CD4-positive, alpha-beta T cell treated with Interleukin-17A for 1 hour (primary cell): ENCODE measurements around the gene FRAS1.

Experiments used
- DNase-seq: peaks from one replicate; pipeline ENCODE4 v3.0.0-alpha.2; 2020

Gene FRAS1

DNA sequence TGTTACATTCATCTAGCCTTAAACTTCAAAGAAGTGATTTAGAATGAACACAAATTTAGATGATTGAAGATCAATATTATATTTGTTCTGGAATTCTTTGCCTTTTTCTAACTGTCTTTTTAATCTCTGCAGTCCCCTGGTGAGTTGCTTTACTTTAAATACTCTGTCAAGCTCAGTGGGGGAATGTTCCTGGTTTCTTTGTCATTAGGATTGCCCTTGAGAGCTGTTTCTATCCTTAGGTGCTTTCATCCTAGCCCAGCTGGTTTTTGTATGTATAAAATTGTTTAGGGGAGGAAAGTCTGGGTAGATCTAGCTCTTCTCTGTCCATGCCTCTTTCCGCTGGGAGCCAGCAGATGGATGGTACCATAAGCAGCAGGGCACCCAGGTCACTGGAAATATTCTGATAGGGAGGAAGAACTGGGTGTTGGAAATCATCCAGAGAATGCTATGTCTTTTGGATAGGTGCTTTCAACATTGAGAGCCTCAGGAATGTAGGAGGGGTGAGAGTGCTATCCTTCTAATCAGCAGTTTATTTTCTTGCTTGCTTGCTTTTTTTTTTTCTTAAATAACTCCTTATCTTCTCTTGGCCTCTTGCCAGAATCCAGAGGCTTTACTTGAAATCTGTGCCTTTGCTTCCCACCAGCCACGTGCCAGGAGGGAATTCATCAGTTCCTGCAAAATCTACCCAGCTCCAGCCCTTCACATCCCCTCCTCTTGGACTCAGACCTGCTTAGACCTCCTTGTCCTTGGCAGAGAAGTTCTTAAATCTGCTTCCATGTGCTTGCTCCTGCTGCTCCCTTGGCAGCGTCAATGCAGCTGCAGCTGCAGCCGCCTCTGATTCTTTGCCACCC lies 279.2 kb downstream of the FRAS1 start:
- DNase-seq: no peak

DNA sequence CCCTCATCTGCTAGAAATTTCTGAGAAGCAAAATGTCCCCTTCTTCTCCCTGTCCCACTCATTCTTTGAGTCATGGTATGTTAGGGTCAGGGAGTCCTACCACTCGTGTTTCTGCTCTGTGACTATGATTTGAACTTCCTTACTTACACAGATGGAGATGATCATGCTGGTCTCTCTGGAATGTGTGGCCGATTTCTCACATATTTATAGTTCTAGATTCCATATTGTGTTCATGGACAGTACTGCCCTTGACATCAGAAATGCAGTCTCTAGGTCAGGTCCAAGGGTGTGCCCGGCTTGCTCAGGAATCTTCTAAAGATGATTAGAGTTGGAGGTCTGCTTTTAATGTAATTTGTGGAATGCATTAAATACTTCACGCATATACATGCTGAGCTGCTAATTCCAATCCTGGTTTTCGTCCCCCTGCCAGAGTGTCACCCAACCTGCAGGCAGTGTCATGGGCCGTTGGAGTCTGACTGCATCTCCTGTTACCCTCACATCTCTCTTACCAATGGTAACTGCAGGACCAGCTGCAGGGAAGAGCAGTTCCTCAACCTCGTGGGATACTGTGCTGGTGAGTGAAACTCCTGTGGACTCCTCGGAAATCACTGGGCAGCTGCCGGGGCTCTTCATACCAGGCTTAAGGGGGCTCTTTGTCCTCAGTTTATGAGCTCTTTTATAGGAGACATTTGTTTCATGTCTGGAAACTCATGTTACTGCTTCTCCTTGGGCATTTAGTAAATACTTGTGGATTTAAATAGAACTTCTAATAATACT lies 280.3 kb downstream of the FRAS1 start:
- DNase-seq: no peak

DNA sequence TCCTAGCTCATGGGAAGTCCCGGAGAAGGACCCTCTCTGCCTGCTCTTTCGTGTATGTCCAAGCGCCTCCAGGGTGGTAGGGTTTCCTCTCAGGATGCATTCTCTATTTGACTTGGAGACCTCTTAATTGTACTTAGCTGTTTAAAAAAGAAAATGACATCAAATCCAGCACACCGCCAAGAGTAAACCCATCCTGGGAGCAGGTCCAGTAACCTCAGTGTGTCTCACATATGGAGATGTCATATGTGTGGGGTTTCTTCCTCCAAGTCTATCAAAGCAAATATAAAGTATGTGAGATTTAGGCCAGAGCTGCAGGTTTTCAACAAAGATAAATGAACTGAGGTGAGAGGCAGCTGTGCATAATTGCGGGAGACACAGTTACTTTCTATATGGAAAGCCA lies 285.0 kb downstream of the FRAS1 start:
- DNase-seq: no peak

DNA sequence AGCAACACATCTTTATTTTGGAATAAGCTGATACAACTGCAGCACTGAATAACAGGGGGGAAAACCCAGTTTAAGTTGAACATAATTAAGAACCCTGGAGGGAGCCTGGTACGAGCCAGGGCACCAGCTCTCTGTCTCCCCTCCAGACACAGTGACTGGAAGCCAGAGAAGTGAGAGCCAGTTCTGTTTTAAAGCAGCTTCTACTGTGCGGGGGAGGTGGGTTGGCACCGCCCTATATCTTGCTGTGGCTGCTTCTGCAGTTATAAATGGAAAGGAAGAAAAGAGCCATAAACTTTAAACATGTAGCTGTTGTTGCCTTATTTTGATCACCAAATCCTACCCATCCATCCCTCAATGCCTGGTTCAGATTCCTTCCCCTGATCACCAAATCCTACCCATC lies 286.6 kb downstream of the FRAS1 start:
- no peak for DNase-seq

DNA sequence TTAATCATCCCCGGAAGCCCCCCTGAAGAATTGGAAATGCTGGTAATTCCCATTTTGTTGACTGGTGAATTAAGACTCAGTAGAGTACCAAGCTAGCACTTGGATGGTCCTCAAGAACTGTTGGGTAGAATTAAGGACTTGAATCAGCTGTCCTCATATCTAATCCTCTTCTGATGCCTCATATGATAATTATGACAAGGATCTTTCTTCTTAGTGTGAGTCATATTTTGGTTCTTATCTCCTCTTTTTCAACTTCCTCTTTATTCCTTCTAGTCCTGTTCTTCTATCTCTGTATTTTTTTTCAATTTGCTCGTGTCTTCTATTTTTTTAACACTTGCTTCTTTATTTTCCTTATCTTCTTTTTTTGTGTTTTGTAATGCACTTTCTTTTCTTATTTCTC lies 288.1 kb downstream of the FRAS1 start:
- no peak for DNase-seq

DNA sequence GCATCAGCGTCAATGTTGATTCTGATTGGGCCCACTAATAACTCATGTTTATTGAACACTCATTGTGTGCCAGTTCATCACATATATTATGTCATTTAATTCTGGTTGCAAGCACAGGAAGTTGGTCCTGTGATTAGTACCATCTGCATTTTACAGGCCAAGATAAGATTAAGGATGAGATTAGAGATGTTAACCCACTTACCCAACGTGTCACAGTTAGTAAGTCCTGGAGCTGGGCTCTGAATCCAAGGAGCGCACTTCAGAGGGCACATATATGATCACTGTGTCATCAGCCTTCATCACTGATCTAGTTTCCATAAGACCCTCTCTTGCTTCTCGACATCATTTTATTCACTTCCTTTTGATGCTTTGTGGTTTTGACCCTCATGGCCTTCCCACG lies 289.1 kb downstream of the FRAS1 start:
- no peak for DNase-seq

DNA sequence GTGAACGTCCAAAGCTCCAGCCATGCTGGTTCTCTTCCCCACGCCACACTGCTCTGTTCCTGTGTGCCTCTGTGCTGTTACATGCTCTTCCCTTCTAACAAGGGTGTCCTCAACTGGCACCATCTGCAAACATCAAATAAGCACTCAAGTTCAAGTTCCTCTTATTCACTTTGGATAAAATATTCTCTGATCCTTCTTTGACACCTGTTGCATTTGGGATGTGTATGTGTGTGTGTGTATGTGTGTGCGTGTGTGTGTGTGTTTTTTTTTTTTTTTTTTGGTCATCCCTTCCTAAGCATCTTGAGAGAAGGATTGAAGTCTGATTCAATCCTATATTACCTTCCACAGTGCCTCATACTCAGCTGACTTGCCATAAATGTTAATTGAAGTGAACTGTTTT lies 290.4 kb downstream of the FRAS1 start:
- no peak for DNase-seq

DNA sequence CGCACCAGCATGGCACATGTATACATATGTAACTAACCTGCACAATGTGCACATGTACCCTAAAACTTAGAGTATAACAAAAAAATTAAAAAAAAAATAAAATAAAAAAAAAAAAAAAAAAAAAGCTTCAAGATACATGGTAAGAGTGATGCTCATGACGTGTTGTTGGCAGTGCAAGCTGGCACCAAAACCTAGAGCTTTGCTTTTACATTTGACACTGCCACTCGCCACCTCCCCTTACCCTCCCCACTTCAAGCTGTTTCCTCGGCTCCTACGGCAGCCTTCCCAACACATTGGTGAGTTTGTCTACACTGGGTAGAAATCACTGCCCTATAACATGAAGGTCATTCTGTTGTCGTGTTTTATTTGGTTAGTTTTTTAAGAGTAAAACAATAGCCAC lies 296.8 kb downstream of the FRAS1 start:
- DNase-seq: no peak

DNA sequence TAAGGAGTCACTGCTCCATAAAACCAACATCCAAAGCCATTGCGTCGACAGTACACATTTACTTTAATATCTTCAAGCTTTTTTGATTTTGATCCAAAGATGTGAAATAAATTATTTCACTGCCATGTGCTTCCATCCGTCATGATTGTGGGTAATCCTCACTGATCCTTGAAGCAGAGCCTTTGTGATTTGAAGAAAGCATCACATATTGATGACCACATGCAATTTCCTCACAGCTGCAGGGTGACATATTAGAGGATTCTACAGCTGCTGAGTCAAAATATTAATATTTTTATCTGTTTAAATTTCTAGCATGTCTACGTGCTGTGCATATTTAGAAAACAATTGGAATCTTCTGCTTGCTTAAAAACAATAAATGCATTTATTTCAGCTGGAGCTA lies 297.7 kb downstream of the FRAS1 start:
- DNase-seq: no peak

DNA sequence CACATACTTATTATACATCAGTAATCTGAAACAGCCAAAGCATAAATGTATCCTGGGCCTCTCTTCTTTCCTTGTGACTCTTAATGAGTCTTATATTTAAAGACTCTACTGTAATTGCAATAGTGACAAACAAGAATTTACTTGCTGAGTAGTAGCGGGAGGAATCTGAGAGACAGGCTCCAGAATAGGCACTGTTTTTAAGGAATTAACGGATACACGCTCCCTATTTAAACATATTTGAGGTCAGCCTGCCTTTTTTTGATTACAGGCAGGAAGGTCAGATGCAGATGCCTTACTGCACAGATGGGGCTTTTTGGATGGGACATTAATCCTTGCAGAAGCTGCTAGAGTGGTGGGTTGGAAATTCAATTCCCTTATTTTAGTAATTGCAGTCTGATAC lies 298.2 kb downstream of the FRAS1 start:
- DNase-seq: no peak

DNA sequence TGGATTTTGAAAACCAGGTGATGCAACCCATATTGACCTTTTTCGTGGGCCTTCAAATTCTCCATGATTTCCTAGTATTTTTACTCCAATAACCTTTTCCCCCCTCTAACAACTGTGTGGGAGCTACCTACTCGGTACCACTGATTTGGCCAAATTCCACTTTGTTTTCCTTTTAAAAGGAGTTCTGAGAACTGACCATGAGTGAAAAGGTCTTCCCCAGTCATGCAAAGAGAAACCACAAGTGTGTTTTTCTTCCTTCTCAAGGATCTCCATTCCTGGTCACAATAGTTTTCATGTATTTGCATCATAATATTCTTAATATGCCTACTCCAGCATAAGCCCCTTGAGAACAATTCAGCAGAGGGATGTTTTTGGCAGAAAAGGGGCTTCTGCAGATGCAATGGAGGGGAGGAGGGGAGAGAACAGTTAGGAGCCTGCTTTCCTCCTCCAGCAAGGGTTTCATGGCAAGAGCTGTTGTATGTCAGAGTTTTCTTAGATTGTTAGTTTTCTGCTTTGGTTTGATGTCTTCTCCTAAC lies 299.2 kb downstream of the FRAS1 start:
- no peak for DNase-seq

DNA sequence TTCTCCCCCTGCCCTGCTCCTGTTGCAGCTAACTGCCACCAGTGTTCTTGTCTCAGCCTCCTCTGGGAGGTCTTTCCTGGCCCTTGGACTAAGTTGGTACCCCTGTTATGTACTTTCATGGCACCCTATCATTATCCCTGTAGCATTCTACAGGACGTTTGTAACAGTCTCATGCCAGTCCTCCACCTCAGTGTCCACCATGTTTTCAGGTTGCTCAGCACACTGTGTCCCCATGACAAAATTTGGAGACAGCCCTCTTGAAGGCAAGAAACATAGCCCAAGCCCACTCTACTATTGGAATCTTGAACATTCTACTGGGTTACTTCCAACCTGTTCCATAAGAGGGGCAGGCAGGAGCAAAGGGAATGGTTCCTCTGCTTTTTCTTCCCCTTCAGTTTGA lies 300.0 kb downstream of the FRAS1 start:
- DNase-seq: no peak

DNA sequence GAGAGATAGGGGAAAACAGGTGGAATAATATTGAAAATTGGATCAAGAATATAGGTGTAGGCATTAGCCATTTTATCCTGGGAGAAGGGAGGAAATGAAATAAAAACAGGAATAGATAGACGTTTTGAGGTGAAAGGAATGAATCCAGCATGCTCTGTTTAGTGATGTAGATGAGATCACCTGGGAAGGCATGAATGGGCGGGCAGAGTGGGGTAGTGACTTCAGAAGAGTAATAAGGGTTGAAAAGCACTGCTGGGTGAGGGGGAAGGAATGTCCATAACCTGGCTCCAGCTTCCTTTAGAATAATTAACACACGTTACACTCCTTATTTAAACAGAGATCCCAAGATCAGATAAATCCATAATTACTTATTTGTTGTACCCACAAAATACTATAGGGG lies 303.3 kb downstream of the FRAS1 start:
- no peak for DNase-seq

DNA sequence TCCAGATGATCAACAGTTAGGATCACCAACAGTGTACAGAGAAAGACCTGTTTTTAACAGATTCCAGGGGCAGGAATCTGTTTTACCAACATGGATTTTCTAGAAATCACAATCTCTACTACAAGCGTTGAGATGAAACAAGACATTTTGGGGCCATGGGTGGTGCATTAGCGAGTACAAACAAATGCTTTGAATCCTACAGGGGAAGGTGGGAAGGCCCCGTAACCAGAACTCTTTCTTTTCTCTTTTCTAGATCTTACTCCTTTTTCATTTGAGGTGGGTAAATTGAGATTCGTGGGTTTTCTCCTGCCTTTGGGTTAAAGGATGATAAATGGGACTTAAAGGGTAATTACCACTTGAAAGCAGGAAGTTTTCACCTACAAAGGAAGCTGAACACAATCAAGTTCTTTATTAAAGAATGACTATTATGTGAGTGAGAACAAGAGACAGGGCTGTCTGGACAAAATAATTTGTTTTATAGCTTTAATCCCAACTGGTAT lies 304.5 kb downstream of the FRAS1 start:
- DNase-seq: no peak

DNA sequence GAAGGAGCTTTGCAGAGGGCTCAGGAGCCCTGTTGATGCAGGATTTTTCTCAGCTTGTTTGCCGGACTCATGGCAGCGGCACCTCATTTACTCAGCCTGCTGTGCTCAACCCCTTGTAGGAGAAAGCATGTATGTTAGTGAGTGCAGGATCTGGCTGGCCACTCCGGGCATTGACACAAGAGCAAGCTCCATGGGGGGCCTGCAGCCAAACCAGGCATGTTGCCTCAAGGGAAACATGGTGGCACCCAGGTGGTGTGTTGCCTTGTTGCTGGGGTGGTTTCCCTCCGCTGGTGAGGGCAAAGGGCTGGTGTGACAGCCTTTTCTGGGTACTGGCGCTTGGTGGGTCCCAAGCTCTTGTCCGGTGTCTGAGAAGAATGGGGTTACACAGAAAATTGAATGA lies 305.2 kb downstream of the FRAS1 start:
- DNase-seq: no peak

DNA sequence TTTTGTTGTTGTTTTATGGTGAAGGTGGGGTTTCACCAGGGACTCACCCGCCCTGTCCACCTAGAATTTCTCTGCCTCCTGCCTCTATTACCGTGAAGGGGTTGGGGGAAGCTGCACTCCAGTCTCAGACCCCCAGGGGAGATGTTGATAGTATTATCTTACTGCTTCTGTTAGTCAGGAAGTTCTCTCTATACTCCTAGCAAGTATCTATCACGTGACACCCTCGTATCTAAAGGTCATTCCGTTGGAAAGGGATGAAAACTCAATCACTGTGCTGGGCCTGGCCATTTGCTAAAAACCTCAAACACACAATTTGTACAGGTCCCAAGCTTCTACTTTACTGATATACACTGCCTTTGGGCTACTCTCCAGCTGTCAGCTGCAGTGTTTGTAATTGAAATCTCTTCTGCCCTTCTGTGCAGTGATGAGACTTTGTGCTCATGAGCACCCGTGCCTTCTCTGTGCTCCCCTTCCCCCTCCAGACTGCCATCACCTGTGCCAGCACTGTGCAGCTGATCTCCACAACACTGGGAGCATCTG lies 306.0 kb downstream of the FRAS1 start:
- no peak for DNase-seq

DNA sequence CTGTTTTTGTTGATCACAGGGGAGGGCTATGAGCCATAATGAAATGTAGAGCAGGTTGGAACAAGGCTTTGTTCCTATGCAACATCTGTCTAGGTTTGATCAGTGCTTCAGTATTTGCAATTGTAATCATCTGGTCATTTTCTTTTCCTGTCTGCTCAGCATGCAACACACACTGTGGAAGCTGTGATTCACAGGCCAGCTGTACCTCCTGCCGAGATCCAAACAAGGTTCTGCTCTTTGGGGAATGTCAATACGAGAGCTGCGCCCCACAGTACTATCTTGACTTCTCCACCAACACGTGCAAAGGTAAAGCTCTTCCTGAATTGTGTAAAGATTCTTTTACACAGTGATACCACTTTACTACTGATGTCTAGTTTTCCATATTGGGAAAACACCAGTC lies 312.6 kb downstream of the FRAS1 start:
- DNase-seq: no peak

DNA sequence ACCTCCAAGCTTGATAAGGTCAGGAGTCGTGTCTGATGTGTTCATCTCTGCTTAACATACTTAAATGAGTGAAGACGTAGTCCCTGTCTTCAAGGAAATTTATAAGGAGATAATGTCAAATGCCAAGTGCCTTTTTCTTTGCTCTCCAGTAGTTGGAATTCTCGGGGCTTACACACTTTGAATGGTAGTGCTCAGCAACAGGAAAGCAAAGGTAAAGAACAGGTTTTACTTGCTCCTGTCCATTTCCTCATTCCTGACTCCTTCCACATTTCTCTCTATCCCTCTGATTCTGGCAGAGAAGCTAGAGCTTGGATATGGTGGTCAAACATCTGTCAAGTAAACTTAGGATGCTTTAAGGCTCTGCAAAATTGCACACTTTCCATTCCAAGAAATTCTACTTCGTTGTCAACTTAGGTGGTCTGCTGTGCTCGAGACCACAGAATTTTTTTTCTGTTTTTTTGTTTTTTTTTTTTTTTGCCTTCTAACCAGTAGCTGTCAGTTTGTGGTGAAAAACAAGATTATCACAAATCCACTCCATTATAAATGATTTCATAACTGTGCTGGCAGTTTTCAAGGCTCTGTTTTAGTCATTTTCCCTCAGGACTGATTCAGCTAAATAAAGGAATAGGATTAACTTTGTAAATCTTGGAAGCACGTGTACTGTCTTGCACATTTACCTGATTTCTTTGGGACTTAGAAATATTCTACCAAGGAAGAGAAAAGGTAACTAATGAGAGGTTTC lies 313.7 kb downstream of the FRAS1 start:
- DNase-seq: no peak

DNA sequence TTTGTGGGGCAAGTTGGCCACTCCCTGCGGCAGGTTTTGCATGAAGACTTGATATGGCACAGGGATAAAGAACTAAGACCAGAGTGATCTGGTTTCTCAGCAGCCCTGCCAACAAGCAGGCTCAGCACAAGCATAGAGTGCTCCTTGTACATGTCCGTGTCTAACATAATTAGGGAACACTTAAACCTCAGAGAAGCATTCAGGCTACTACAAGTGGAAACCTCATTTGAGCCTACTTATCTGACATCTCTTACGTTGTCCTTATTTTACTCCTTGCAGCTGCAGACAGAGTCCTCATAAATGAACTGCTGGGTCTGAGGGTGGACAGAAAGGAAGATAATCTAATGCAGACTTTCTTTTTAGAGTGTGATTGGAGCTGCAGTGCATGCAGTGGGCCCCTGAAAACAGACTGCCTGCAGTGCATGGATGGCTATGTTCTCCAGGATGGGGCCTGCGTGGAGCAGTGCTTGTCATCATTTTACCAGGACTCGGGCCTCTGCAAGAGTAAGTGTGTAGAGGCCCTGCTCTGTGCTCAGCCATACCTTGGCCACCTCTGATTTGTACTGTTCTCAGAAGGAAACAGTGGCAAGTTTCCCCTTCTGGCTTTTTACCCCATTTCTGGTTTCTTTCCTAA lies 315.3 kb downstream of the FRAS1 start:
- DNase-seq: no peak

DNA sequence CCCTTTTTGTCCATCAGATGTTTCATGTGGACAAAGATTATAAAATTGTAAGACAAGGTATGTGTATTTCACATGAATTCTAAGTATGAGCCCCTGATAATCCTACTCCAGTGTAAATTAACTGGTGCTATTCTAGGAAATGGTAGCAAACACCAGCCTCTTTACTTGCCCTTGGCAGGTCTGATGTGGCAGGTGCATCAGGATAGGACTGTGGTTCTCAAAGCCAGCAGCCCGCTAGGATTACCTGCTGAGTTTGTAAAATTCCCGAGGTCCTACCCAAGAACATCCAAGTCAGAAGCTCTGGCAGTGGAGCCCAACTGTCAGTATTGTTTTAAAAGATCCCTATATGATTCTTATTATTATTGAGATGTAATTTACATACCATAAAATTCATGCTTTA lies 320.4 kb downstream of the FRAS1 start:
- DNase-seq: no peak

DNA sequence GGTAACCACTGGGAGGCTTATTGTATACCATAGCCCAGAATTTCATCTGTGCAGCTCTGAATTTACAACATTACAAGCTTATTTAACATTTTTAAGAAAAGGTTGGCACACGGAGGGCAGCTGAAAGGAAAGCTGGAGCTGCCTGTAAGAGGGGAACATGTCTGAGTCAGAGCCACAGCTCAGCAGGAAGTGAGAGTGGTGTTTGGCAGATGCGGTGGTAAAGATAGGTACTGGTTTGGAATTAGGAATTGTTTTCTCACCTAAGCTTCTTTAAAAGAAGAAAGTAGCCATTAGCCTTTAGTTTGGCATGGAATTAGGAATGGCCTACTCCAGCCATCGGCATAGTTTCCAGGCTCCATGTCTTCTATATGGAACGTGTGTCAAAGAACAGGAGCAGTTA lies 321.9 kb downstream of the FRAS1 start:
- no peak for DNase-seq

DNA sequence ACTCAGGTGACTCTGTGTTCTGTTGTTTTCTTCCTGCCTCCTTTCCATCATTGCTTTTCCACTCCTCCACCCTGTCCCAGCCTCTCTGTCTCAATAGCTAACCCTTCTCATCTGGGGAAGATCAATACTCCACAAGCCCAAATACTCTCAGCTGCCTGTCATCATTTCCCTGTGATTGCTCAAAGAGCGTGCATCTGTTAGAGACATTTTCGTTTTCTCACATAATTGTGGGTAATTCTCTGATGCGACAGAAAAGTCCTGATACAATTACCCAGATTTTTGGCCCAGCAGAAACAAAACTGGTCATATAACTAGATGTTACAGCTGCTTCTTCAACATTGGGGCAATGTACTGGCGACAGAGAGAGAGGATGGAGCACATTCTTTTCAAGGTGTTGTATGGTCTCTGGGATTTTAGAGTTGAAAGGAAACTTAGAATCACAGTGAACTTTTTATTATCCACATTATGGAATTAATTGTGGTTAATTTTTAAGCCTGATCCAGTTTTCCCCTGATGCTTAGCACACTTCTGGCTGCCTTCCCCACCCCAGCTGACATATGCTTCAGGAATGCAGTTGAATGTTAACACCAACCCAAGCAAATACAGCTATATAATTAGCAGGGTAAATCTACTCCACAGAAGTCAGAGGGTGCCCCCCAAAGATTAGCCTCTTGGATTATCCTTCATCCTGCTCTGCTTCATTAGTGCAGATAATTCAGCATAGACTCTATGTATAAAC lies 323.0 kb downstream of the FRAS1 start:
- no peak for DNase-seq
